SH-SY5Y (cell line): ENCODE data around the gene PHKA2.

Source experiments
- GATA2 ChIP-seq: IDR thresholded peaks from 2 replicates; pipeline ENCODE4 v1.6.1; 2011; ENCODE audit warnings: mild to moderate bottlenecking, low read depth, low read length
- GATA3 ChIP-seq: IDR thresholded peaks from 2 replicates; pipeline ENCODE4 v1.6.1; 2011; ENCODE audit warnings: low read depth, mild to moderate bottlenecking, low read length, moderate library complexity

DNA sequence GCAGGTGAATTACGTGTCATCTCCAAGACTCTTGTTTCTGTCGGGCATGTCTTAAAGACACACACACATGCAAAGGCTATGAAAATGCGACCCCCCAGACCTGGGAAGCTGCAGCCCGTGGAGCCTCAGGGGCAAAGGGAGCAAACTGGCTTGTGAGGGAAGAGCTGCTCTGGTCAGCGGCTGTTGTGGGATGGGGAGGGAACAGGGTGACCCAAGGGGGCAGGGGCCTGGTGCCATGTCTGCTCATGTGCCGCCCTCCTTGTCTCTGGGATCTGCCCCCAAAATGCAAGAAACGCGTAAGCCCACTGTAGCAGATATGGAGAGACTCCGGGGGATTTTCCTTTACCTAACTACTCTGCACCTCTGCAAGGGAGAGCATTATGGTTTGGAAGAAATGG is 92.4 kb downstream of the PHKA2 start:
- TF ChIP-seq GATA2 = no peak
- TF ChIP-seq GATA3 = no peak
